Bronchus fibroblast of lung (primary cell): Measurements from ENCODE around the gene ANLN. TPM values are rescaled to one million over a fixed set of nuclear protein-coding genes. Genes with fewer than 3 reads are reported as not detected.

Source experiments
- total RNA-seq: library from RNA; depleted of rRNA; stranded (reverse); fragments of >200 nt; gene quantifications from 2 replicates; pipeline ENCODE4 v1.2.3, GENCODE V29; 2015

ANLN gene, protein sequence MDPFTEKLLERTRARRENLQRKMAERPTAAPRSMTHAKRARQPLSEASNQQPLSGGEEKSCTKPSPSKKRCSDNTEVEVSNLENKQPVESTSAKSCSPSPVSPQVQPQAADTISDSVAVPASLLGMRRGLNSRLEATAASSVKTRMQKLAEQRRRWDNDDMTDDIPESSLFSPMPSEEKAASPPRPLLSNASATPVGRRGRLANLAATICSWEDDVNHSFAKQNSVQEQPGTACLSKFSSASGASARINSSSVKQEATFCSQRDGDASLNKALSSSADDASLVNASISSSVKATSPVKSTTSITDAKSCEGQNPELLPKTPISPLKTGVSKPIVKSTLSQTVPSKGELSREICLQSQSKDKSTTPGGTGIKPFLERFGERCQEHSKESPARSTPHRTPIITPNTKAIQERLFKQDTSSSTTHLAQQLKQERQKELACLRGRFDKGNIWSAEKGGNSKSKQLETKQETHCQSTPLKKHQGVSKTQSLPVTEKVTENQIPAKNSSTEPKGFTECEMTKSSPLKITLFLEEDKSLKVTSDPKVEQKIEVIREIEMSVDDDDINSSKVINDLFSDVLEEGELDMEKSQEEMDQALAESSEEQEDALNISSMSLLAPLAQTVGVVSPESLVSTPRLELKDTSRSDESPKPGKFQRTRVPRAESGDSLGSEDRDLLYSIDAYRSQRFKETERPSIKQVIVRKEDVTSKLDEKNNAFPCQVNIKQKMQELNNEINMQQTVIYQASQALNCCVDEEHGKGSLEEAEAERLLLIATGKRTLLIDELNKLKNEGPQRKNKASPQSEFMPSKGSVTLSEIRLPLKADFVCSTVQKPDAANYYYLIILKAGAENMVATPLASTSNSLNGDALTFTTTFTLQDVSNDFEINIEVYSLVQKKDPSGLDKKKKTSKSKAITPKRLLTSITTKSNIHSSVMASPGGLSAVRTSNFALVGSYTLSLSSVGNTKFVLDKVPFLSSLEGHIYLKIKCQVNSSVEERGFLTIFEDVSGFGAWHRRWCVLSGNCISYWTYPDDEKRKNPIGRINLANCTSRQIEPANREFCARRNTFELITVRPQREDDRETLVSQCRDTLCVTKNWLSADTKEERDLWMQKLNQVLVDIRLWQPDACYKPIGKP
- total RNA-seq, result 166 and 181 TPM in 2 replicates

DNA sequence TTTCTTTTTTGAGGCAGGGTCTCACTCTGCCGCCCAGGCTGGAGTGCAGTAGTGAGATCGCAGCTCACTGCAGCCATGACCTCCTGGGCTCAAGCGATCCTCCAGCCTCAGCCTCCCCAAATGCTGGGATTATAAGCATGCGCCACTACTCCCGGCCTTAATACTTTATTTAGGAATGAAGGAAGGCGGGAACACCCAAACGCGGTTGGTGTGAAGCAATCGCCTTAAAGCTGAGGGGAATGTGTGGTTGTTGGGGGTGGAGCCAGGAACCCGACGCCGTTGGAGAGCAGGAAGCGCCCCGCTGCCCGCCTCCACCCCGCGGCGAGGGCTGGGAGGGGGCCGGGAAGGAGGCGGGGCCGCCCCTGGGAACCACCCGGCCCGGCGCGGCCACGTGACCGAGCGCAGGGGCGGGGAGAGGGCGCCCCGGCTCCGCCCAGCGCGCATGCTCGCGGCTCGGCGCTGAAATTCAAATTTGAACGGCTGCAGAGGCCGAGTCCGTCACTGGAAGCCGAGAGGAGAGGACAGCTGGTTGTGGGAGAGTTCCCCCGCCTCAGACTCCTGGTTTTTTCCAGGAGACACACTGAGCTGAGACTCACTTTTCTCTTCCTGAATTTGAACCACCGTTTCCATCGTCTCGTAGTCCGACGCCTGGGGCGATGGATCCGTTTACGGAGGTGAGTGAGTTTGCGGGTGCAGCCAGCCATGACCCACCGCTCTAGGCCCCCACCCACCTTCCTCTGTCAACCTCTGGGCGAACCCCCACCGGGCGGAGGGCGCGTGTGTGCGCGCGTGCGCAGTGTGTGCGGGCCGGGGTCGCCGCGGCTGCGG lies at the start of gene ANLN:
Gene ANLN (plus strand): TSS at position 492 of the 828 bp plus-strand sequence. CDS start 165 bp downstream, at position 657.

Other genes starting within 250 kb of the ANLN start
- gene EEPD1, start 236.6 kb upstream of the ANLN start, total RNA-seq, result 1.7 and 2.1 TPM in 2 replicates